Effector CD4-positive, alpha-beta T cell (primary cell): ENCODE data around the gene ABCA12.

Source experiments
- DNase-seq: peaks from one replicate; pipeline ENCODE4 v3.0.0-alpha.2; 2020

Gene ABCA12

GRCh38 chr2:215031321-215031720 is 107.1 kb downstream of the ABCA12 start:
- no peak for DNase-seq

- DNase-seq = no peak
Observed at GRCh38 chr2:215029936-215030335, 108.5 kb downstream of the ABCA12 start.

GRCh38 chr2:215028231-215028630 is 110.2 kb downstream of the ABCA12 start:
- no peak for DNase-seq

- DNase-seq = no peak
Observed at GRCh38 chr2:215027779-215028178, 110.6 kb downstream of the ABCA12 start.

- DNase-seq = no peak
Observed at GRCh38 chr2:215022910-215023309, 115.5 kb downstream of the ABCA12 start.

- no peak for DNase-seq
Observed at GRCh38 chr2:215022418-215022817, 116.0 kb downstream of the ABCA12 start.

GRCh38 chr2:215020283-215020682 is 118.1 kb downstream of the ABCA12 start:
- DNase-seq = no peak

- DNase-seq = no peak
Observed at GRCh38 chr2:215019521-215020145, 118.8 kb downstream of the ABCA12 start.

- no peak for DNase-seq
Observed at GRCh38 chr2:215019085-215019484, 119.3 kb downstream of the ABCA12 start.

GRCh38 chr2:215015421-215015820 is 123.0 kb downstream of the ABCA12 start:
- DNase-seq = no peak

GRCh38 chr2:215010390-215010789 is 128.0 kb downstream of the ABCA12 start:
- DNase-seq = no peak

- no peak for DNase-seq
Observed at GRCh38 chr2:215003001-215003400, 135.4 kb downstream of the ABCA12 start.

- no peak for DNase-seq
Observed at GRCh38 chr2:215002500-215002899, 135.9 kb downstream of the ABCA12 start.

GRCh38 chr2:215000721-215001120 is 137.7 kb downstream of the ABCA12 start:
- no peak for DNase-seq

- DNase-seq = no peak
Observed at GRCh38 chr2:214995926-214996670, 142.3 kb downstream of the ABCA12 start.

GRCh38 chr2:214995409-214995808 is 143.0 kb downstream of the ABCA12 start:
- no peak for DNase-seq

GRCh38 chr2:214992911-214993310 is 145.5 kb downstream of the ABCA12 start:
- DNase-seq = no peak

GRCh38 chr2:214989187-214989586 is 149.2 kb downstream of the ABCA12 start:
- no peak for DNase-seq

- DNase-seq = no peak
Observed at GRCh38 chr2:214987261-214987660, 151.2 kb downstream of the ABCA12 start.

GRCh38 chr2:214985619-214986018 is 152.8 kb downstream of the ABCA12 start:
- DNase-seq = no peak

GRCh38 chr2:214966420-214966819 is 172.0 kb downstream of the ABCA12 start:
- no peak for DNase-seq

- DNase-seq = no peak
Observed at GRCh38 chr2:214960677-214961076, 177.7 kb downstream of the ABCA12 start.

- DNase-seq = no peak
Observed at GRCh38 chr2:214946949-214947348, 191.5 kb downstream of the ABCA12 start.

GRCh38 chr2:214934006-214934405 is 204.4 kb downstream of the ABCA12 start:
- no peak for DNase-seq

- no peak for DNase-seq
Observed at GRCh38 chr2:214904634-214905033, 233.8 kb downstream of the ABCA12 start.
